Embryonic facial prominence (tissue), 1 donor: ENCODE results near the gene SUMO3.
"Not testable (repeated sequence)": the region's sequence is repeated elsewhere in the genome, so short reads cannot be mapped to it uniquely, and the experiment has no call there.

Experiments
- DNase-seq: peaks from one replicate; pipeline ENCODE4 v3.0.0-alpha.2; 2016; ENCODE audit errors: extremely low spot score

SUMO3 gene

DNA sequence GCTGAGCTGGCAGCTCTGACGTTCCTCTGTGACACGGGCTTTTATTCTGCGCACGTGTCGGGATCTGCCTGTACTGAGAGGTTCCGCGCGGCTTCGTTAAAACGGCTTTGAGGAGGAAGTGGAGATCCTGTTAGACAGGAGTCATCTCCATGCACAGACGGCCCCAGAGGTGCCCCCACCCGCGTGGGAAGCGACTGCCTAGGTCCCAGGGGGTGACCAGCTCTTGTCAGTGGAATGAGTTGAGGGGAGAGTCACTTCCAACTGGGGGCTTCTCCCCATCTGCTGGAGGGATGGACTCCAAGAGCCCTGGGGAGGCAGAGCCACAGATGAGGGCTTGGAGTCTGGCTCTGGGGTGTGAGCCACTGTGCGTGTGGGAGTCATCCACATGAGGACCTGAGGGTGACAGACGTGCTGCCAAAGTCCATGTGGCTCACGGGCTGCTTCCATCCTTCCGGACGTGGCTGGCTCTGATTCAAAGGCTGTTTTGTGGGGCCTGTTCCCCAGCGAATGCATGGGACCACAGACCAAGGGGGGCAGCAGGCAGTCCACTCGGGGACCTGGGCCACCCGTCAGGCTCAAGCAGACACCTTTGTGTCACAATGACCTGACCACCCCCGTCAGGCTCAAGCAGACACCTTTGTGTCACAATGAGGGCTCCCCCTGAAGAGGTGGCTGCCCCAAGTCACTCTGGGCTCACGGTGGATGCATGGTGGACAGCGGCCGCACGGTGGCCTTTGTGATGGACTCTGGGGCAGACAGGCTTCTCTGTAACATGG lies 28.8 kb upstream of the SUMO3 start:
- peak; percentile 8 for DNase-seq

DNA sequence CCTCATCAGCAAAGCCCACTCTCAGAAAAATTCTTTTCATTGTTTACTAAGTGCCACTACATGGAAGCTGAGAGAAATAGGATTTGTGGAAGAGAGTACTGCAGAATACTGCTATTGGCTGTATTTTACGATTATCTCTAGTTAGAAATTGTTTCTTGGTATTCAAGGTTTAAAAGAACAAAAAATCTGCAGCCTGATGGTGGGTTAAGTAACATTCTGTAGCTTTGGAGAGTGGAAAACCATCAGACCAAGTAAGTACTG lies 28.3 kb upstream of the SUMO3 start:
- no peak for DNase-seq

DNA sequence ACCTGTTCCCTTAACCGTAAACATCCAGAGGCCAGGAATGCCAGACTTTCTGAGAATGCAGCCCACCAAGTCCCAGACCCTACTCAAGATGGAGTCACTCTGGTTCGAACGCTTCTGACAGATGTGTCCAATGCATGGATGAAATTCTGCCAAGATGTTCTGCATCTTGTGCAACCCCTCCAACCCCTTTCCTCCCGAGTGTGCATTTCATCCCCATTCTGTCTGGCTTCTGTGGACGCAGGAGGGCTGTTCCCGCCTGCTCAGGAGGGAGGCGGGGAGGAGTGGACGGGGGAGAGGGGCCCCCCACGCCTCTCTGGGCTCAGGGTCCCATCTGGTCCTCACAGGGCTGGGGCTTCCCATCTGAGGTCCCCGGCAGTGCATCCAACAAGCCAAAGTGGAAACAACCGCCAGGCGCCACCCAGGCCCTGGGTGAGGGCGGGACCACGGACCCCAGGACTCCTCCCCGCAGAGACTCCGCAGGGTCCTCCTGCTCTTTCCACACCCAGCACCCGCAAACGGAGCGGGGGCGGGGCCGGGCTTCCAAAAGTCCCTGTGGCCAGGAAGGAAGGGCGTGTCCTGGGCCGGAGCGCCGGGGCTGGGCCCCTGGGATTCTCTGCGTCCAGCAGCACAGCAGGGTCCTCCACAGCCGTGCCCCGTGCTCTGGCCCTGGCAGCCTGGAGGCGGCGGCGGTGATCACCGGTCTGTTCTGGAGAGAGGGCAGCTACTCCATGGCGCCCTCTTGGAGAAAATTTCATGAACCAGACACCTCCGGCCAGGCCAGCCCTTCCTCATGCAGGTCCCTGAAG lies 27.8 kb upstream of the SUMO3 start:
- no peak for DNase-seq

DNA sequence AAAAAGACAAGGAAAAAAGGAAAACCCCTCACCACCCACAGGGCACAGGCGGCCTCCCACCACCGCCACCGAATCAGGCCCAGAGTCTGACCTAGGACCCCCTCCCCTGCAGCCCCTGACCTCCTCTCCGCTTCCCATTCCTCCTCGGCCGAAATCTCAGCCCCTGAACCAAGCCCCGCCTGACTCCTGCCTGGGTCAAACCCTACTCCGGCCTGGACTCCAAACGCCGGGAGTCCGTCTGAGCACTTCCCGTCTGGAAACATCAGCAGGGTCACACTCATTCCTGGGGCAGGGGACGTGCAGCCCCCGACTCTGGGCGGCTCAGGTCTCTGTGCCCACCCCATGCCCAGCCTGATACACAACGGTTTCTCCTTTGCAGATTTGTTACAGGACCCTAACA lies 26.4 kb upstream of the SUMO3 start:
- no peak for DNase-seq

DNA sequence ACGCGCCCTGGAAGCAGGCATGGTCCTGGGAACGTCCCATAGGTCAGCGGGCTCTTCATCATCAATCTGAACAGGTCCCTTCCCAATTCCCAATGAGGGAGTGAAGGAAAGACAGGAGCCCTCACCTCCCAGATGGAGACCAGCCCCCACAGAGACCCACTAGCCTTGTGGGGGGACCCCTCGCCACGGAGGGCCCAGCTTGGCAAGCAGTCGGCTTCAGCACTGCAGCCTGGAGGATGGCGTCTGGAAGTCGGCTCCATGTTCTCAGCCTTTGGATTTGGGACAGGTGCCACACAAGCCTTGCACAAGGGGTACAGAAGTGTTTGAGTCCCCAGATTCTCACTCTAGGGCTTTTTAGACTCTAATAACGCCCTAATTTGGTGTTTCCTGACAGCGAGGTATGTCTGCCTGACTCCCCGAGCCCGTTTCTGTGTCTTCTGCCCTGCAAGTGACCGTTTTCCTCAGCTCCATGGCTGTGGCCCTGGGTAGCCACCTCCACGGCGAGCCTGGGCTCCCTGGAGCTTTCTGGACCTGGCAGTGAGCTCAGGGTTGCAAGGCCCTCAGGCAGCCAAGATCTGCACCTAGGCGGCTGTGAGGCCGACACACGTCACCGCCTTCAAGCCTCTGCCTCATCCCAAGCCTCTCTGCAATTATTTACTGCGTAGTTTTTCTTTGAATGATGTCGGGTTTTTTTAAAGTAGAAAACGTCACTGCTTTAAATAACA lies 25.0 kb upstream of the SUMO3 start:
- no peak for DNase-seq

DNA sequence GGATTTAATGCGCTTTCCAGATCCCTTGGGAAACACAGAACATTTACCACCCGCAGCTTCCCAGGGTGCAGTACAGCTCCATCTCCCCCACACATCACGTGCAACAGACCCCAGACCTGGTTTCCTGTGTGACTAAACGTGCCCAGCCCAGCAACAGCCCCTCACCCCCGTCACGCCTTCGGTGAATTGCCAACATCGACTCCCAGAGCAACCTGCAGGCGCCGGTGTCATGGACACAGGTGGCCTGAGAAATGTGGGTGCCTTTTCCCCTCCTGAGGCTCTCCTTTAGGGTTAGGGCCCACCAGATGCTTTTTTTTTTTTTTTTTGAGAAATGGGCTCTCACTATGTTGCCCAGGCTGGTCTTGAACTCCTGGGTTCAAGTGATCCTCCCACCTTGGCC lies 24.2 kb upstream of the SUMO3 start:
- no peak for DNase-seq

DNA sequence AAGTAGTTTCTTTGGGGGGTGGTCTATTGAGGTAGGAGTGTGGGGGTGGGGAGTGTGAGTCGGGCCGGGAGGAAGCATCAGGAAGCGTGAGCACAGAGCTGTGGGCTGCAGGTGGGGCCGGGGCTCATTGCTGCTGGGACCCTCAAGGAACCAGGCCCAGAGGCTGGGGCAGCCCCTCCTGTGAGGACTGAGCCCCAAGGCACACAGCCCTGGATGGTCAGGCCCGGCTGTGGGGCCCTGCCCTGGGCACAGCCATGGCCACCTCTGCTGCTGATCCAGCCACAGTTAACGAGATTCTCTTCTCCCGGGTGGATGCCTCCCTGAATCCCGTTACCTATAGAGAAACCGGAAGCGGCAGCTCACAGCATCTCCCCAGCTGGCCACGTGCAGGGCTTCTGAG lies 22.9 kb upstream of the SUMO3 start:
- no peak for DNase-seq

DNA sequence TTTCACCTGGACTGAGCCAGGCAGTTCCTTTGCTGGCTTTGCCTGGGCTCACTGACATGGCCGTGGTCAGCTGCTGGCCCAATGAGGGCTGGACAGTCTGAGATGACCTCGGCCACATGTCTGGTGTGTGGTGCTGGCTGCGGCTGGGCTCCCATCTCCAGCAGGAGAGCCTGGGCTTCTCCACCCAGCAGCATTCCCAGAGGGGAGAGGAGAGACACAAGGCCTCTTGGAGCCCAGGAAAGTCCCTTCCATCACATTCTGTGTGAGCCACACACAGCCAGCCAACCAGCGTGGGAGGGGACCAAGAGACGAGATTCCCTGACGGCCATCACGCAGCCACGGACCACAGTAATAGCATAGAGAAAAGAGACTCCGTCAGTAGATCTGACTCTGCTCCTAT lies 21.1 kb upstream of the SUMO3 start:
- DNase-seq = no peak

DNA sequence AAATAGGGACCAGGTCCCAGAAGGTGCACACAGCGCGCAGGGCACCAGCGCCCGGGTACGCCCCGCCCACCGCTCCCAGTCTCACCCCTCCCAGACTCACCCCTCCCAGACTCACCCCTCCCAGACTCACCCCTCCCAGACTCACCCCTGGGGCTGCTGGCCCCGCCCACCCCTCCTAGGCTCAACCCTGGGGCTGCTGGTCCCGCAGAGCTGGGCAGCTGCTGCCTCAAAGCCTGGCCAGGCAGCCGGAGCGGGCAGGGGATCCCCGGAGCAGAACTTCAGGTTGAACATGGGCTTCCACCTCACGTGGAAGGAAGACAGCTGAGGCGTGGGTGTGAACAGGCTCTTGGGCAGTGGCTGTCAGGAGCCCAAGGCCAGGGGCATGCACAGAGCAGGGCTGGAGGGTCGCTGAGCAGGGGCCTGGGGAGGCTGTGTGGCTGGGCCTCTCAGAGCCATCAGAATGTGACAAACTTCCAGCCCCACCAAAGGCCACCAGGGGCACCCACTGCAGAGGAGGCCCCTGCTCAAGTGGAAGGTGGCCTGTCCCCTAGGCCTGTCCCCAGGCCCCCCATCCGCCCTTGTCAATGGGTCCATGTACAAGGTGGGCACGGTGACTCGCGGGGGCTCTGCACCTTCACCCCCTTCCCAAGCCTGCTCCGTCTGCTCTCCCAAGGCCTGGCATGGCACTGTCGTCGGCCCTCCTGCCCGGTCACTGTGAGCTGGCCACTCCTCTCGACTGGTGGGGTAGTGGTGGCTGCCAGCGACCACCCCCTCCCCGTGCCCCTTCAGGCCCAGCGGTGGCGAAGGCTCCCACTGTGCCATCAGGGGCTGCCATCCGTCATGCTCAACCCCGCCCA lies 20.4 kb upstream of the SUMO3 start:
- DNase-seq = no peak

DNA sequence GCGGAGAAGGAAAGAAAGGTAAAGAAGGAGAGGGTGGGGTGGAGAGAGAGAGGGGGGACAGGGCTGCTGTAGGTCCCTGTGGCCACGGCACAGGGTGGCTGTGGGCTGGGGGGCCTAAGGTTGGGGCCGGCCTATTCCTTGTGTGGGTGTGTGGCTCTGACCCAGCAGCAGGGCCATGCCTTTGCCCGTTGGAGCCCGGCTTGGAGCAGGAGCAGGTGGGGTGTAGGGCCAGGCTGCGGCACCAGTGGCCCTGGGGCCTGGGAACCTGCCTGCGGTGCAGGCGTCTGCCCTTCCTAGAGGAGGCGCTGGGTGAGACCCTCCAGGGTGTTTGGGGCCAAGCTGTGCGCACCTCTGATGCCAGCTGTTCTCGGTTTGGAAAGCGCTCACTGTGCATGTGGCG lies 19.7 kb upstream of the SUMO3 start:
- no peak for DNase-seq

DNA sequence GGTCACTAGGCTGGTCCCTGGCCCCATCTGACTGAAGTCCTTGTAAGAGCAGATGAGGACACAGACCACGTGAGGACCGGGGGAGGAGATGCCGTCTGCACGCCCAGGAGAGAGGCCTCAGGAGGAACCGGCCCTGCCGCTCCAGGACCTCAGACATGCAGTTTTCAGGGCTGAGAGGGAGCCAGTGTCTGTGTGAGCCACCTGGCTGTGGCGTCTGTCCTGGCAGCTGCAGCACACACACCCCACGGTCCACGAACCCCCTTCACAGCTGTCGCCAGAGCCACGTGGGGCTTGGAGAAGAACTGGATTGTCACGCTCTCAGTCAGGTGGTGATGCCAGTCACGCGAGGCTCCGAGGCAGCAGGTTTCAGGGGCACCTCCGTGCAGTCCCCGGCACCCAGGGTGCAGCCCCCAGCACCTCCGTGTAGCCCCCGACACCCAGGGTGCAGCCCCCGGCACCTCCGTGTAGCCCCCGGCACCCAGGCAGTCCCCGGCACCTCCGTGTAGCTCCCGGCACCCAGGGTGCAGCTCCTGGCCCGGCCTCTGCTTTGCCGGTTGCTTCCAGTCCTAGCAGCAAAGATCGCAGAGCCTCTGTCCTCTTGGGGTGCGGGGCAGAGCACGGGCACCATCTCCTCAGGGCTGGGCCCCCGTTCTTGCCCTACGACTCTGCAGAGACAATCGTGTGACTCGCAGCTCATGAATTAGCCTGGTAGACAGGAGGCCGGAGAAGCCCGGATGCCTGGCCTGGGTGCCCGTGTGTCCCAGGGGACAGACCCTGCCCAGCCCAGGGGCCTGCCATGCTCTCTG lies 19.0 kb upstream of the SUMO3 start:
- DNase-seq = no peak

DNA sequence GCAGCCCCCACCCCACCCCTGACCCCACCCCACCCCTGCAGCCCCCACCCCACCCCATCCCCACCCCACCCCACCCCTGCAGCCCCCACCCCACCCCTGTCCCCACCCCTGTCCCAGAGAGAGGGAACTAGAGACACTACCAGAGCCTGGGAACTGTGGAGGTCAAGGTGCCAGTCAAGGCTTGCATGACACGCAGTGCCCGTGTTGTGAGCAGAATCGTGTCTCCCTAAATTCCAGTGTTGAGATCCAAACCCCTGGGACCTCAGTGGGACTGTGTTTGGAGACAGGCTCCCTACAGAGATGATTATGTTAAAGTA lies 18.4 kb upstream of the SUMO3 start:
- DNase-seq = no peak

DNA sequence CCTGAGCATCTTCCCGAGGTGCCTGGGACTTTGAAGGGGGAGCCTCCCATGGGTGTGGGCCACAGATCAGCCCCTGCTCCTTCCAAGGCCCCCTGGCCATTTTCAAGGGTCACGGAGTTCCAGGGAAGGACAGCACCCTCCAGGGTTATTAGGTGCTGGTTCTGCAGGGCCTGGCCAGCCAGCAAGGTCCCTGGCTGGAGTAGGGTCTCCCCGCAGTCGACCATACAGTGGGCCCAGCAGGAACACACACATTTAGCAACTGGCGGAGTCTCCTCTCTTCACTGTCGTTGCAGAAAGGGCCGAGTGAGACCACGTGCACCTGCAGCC lies 17.7 kb upstream of the SUMO3 start:
- DNase-seq = no peak

DNA sequence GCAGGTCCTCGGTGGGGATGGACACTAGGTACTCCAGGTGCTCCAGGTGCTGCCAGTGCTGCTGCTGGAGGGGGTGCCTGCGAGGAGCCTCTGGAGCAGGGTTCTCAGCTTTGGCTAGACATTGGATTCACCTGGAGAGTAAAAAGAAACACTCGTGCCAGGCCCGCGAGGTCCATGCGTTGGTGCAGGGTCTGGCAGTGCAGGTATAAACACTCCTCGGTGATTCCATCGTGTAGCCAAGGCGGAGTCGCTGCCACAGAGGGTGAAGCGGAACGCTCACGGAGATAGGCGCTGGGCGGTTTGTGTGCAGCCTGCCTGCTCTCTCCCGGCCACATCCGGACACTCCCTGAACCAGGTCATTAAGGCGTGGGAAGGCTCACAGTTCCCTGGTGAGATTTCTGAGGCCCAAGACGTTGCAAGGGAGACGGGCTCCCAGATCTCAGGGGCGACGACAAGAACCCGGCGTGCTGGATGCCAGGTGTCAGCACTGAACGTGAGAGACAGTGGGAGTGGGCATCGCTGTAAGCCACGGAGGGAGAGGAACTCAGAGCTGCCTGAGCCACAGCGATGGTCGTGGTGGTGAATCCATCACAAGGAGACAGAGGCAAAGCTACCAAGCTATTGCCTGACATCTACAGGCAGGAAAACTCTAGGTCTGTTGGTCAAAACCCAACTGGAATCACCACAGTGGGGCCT lies 17.2 kb upstream of the SUMO3 start:
- no peak for DNase-seq

DNA sequence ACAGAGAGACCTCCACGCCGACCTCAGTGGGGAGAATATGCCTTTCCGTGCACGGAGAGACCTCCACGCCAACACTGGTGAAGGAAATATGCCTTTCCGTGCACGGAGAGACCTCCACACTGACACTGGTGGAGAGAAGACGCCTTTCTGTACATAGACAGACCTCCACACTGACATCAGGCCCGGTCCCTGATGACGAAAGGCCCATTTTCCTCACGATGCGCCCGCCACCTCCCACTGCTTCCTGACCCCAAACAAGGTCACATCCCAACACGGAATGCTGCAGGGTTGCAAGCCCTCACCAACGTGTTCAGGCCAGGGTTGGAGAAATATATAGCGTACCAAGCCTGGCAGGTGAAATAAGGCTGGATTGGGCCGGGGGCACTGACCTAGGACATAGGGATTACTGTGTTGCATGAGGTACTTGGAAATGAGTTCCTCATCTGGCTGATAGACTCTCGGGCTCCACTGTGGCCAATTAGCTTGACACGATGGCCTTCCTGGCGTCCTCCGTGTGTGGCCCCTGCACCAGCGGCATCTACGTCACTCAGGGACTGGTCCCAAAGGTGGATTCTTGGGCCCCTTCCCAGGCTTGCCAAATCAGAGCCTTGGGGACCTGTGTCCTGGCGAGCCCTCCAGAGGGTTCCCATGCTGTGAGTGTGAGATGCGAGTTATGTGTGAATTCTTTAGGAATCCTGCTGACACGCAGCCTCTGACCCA lies 16.5 kb upstream of the SUMO3 start:
- DNase-seq = no peak

DNA sequence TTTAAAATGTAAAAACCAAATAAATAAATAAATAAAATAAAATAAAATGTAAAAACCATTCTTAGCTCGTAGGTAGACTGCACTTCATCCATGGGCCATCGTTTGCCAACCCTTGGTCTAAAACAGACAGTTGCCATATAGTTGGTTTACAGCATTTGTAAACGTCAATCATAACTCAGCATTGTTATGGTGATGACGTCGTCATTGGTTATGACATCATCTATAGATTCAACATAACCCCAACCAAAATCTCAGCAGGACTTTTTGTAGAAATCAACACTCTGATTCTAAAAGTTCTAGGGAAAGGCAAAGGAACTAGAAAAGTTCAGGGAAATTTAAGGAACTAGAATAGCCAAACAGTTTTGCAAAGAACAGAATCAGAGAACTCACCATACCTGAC lies 15.8 kb upstream of the SUMO3 start:
- DNase-seq = no peak

DNA sequence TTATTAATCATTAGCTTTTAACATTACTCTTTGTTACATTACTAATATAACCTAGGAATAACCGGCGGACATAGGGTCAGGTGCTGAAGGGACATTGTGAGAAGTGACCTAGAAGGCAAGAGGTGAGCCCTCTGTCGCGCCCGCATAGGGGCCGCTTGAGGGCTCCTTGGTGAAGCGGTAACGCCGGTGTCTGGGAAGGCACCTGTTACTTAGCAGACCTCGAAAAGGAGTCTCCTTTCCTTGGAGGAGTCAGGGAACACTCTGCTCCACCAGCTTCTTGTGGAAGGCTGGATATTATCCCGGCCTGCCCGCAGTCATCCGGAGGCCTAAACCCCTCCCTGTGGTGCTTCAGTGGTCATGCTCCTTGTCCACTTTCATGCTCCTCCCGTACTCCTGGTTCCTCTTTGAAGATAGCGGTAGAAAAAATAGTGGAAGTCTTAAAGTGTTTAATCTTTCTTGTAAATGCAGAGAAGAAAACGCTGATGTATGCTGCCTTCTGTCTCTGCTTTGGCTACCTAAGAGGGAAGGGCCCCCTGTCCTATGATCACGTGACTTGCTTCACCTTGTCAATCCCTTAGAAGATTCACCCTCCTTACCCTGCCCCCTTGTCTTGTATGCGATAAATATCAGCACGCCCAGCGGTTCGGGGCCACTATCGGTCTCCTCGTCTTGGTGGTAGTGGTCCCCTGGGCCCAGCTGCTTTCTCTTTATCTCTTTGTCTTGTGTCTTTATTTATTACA lies 14.8 kb upstream of the SUMO3 start:
- DNase-seq = not testable (repeated sequence)

DNA sequence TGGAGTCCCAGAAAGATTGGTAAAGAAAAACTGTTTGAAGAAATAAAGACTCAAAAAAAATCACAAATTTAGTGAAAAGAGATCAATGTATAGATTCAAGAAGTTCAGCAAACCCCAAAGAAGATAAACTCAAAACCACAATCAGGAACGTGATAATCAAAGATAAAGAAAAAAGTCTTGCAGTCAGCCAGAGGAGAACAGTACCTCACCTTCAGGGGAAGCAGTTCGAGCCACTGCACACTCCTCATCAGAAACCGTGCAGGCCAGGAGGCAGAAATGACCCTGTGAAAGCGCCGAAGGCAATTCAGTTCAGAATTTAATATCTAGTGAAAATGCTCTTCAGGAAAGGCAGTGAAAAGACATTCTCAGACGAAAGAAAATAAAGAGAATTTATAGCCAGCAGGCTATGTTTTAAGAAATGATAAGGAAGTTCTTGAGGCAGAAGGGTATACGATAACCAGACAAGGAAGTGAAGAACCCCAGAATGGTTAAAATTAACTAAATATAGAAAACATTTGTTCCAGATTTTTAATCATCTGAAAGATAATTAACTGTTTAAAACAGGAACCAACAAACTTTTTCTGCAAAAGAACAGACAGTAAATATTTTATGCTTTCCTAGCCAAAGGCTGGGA lies 13.5 kb upstream of the SUMO3 start:
- no peak for DNase-seq

DNA sequence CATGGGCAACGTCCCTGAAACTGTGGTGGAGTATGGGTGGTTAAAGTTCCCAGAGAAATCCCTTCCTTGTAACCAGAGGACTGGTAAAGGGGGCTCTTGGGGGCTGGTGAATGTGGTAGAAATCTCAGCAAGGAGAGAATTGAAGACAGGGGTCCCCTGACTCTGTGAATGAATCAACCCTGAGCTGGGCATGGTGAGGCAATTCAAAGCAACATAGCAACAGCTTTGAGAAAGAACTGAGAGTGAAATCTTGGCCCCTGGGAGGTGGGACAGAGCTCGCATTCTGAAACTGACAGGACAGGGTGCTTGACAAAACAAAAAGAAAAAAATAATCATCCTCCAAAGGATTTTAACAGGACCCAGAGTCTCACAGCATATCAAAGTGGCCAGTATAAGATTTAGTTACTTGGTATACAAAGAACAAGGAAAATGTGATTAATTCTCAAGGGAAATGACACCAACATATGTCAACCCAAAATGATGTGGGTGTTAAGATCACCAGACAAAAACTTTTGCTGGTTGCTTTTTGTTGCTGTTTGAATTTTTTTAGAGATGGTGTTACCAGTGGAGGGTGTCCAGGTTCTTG lies 11.7 kb upstream of the SUMO3 start:
- no peak for DNase-seq
